ENCODE measurements around the gene HECW1.
A peak's percentile ranks its signal among the peaks of the same experiment; 100 is the strongest.

HECW1 gene

GRCh38 chr7:43495572-43495971 is 383.1 kb downstream of the HECW1 start:
- no peak for DNase-seq (ENCODE audit: low read depth, low spot score)

GRCh38 chr7:43496596-43496995 is 384.1 kb downstream of the HECW1 start:
- DNase-seq (ENCODE audit: low read depth, low spot score), result no peak

- DNase-seq (ENCODE audit: low read depth, low spot score), result peak; percentile 72
Observed at GRCh38 chr7:43501870-43502269, 389.4 kb downstream of the HECW1 start.

- no peak for DNase-seq (ENCODE audit: low read depth, low spot score)
Observed at GRCh38 chr7:43502941-43503340, 390.5 kb downstream of the HECW1 start.

- no peak for DNase-seq (ENCODE audit: low read depth, low spot score)
Observed at GRCh38 chr7:43505412-43505811, 393.0 kb downstream of the HECW1 start.

GRCh38 chr7:43506460-43506859 is 394.0 kb downstream of the HECW1 start:
- DNase-seq (ENCODE audit: low read depth, low spot score), result no peak

GRCh38 chr7:43508461-43508860 is 396.0 kb downstream of the HECW1 start:
- DNase-seq (ENCODE audit: low read depth, low spot score), result no peak

DNA sequence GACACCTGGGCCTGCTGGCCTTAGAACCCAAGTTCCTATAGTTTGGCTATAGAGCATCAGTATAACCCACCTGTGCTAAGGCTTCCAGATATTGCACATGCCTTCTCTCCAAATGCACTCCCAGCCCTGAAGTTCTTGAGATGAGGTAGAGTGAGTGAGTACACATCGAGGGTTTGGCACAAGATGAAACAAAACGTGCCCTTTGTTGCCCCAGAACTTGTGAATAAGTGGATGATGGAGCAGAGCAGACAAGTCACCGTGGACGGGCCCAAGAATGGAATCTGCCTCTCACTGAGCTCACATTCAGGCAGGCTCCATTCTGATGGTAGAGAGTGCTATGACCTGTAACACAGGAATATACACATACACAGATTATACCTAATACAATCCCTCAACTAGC is 397.5 kb downstream of the HECW1 start:
- no peak for DNase-seq (ENCODE audit: low read depth, low spot score)

GRCh38 chr7:43511029-43511428 is 398.6 kb downstream of the HECW1 start:
- DNase-seq (ENCODE audit: low read depth, low spot score), result no peak

- no peak for DNase-seq (ENCODE audit: low read depth, low spot score)
Observed at GRCh38 chr7:43511769-43512515, 399.5 kb downstream of the HECW1 start.

- peak; percentile 22 for DNase-seq (ENCODE audit: low read depth, low spot score)
Observed at GRCh38 chr7:43513251-43513650, 400.8 kb downstream of the HECW1 start.

DNA sequence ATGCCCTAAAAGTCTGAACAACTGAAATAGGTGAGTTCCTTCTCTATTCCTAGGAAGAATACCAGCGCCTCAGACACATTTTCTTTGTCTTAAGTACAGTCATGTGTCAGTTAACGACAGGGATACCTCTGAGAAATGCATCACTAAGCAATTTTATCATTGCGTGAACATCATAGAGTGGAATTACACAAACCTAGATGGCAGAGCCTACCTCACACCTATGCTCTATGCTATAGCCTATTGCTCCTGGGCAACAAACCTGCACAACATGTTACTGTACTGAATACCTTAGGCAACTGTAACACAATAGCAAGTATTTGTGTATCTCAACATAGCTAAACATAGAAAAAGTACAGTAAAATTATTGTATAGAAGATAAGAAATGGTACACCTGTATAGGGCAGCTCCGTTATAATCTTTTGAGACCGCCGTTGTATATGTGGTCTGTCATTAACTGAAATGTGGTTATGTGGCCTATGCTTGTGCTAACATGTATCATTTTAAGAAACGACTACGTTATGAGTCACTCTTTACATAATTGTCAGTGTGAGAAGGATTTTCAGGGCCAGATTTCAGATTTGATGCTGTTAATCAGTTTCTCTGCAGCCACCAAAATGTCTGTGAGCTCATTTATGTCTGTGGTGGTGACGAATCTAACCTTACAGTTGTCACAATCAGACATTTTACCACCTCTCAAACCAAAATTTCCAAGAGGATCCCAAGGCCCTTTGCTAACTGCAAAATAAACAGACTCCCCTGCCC is 404.3 kb downstream of the HECW1 start:
- DNase-seq (ENCODE audit: low read depth, low spot score), result no peak

DNA sequence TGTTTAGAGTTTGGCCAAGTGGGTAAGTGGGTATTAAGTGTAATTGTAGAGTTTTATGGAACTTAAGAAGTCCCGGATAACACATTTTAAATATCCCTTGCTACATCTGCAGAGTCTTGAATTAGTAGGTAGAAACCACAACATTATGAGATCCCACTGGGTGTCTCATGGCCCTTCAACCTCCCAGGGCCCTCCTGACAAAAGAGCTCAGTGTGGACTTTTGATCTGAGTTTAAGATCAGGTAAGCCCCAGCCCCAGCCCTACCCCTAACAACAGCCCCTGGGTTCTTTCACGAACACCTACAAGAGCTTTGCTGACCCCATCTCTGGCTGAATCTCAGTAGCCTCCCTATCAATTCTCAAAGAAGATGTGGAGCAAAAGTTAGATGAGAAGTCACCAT is 405.0 kb downstream of the HECW1 start:
- DNase-seq (ENCODE audit: low read depth, low spot score), result no peak

GRCh38 chr7:43520201-43520600 is 407.8 kb downstream of the HECW1 start:
- DNase-seq (ENCODE audit: low read depth, low spot score), result no peak

DNA sequence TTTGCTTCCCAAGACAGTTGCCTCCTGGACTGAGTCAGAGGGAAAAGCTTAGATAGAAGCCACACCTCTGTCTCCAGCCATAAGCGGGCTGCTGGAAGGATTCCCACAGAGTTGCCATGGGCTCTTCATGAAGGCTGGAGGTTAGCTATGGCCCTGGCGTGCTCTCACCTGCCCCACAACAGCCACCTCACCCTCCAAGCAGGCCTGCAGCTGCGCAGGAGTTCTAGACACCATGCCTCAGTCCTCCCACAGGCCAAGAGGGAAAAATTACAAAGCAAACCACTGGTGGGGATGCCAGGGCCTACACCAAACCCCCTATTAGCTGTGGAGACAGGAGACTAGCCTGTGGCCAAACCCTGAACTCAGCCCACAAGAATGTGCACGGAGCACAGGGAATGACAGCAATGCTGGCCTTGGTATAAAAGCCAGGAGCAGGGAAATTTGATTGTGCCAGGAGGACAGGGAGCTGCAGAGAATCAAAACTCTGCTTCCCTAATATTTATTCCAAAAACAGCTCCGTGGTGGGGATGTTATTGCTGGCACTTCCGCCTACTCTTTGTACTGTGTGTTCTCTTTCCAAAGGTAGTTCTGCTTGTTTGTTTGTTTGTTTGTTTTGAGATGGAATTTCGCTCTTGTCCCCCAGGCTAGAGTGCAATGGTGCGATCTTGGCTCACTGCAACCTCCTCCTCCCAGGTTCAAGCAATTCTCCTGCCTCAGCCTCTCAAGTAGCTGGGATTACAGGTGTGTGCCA is 410.1 kb downstream of the HECW1 start:
- peak; percentile 96 for DNase-seq (ENCODE audit: low read depth, low spot score)

DNA sequence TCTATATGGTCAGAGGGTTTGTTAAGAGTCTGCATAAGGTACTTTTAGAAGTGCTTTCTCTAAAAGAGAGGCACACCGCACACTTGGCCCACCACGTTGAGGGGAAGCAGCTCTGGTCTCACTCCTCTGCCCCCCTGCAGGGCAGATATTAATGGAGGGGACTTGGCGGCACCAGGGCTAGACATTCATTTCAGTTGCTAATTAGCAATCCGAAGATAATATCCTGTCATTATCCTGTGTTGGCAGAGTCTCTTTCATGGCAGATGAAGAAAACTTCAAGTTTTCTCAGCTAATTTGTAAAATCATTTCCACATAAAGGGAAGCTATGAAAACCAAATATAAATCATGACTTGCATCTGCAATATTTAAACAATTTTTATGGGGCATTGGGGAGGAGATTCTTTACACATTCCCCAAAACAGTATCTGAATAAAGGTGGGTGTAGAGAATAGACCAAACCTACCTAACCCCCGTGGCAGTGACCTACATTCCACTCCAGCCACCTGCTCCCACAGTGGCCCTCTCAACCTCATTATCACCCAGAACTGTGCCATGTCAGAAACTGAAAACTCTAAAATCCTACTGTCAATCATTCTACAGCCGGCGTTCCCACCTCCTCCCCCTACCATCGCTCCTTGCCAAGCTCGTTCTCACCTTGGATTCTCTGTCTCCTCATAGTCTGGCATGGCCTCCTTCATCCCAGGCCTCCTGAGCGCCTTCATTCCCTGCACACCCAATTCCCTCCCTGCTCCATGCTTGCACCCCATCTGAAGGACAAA is 416.3 kb downstream of the HECW1 start:
- DNase-seq (ENCODE audit: low read depth, low spot score), result no peak

GRCh38 chr7:43530553-43531410 is 418.3 kb downstream of the HECW1 start:
- DNase-seq (ENCODE audit: low read depth, low spot score), result no peak

DNA sequence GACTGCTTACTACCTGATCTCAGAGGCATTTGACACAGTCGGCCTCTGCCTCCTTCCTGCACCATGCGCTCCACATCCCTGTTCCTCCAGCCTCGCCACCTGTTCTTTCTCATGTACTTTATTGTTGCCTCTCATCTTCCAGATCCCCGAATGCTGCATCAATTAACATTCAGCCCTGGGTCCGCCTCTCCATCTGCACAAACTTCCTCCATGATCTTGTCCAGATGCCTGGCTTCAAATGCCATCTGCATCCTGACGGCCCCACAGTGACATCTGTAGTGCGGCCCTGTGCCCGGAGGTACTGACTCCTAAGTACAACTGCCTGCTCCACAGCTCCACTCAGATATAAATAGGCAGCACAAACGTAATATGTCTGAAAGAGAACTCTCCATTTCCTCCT is 419.3 kb downstream of the HECW1 start:
- DNase-seq (ENCODE audit: low read depth, low spot score), result no peak

DNA sequence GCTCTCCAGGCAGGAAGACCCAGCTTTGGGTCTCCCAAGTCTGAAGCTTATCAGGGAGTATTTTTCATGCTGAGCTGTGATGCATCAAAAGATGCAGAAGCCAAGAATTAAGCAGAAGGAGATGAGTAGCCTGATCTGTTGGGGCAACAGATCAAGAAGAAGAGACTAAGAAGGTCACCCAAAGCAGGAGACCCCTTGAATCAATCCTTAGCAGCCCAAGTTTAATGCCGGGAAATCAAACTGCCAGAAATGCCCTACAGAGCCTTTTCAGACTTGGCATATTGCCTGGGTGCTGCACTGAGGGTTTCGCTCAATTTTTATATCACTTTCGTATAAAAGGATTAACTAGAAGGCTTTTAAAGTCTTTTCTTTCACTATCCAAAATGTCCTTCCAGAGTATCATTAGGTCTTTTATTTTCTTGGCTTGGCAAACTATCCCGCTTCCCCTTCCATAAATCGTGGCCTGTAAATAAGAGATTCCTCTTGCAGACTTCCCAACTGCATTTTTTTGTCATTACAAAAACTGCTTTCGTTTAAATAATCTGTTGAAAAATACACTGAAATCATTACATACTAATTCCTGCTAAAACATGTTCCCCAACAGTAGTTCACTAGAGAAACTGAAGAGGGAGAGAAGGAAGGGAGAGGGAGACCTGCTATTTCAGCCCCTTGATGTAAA is 421.5 kb downstream of the HECW1 start:
- DNase-seq (ENCODE audit: low read depth, low spot score), result peak; percentile 27

DNA sequence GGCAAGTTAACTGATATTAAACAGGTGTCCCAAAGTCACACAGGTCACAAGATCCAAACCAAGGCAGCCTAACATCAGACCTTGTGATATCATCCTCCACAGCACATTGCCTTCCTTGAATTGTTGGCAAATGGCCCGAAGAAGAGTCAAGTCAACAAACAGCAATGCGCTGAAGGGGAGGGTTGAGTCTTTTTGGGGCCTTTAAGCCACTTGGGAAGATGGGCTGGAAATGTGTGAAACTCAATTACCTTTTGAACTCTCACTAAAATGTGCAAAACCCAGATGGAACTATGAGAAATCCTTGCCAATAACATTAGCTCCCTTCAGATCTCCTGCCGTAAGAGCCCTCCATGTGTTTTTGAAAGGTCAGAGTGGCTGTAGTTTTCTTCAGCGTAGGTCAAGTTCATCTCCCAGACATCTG is 422.6 kb downstream of the HECW1 start:
- DNase-seq (ENCODE audit: low read depth, low spot score), result peak; percentile 29
